H1 (cell line): ENCODE results near the gene RBM10. TPM values are rescaled to one million over a fixed set of nuclear protein-coding genes. Genes with fewer than 3 reads are reported as not detected.

Source experiments
- CHD7 ChIP-seq: fragments of 300-600 bp; sonication (generic); IDR thresholded peaks from 2 replicates; pipeline ENCODE4 v1.7.1; 2012; ENCODE audit warnings: low read length, moderate library complexity, mild to moderate bottlenecking, inconsistent platforms; ENCODE audit not compliant: insufficient replicate concordance
- TBP ChIP-seq: IDR thresholded peaks from 2 replicates; pipeline ENCODE4 v1.6.1; 2011; ENCODE audit warnings: low read depth, low read length, improper control_type of control experiment
- polyA plus RNA-seq, 7 experiments: library from polyadenylated mRNA; depleted of rRNA in 3 of 7; stranded (reverse) in 5 of 7; unstranded in 2 of 7; fragments of >200 nt in 5 of 7; fragments of 200-250 nt in 2 of 7; gene quantifications; 1 replicate in 5 of 7; 2 replicates in 1 of 7; 4 replicates in 1 of 7; pipeline versions ENCODE4 v1.2.1 to v1.2.3, GENCODE V29; 2011 to 2013; ENCODE audit warnings: missing spikeins in 2 of 7, mixed read lengths in 2 of 7
- total RNA-seq: library from RNA; stranded (reverse); fragmentation: NEBNext Ultra II Directional; extraction: Animal tissue kit (Norgen Biotek cat#: 25700); gene quantifications from 2 replicates; pipeline ENCODE4 v1.2.1, GENCODE V29; 2021

RBM10 gene
- total and polyA plus RNA-seq, 2 of the 8 experiments (the other 6 are each of a cell fraction or from before 2014, with no cell fraction given), result 35.7 to 64.0 TPM

- TF ChIP-seq CHD7 (no peak), TBP (no peak)
Observed at GRCh38 chrX:47210661-47211425, 65.8 kb downstream of the RBM10 start (continued).
